Posterior vena cava (tissue), 2 donors: ENCODE results near the gene FAM163B. TPM values are rescaled to one million over a fixed set of nuclear protein-coding genes. Genes with fewer than 3 reads are reported as not detected.
A peak's percentile ranks its signal among the peaks of the same experiment; 100 is the strongest.

Source experiments
- DNase-seq: peaks from one replicate; pipeline ENCODE4 v3.0.0-alpha.2; 2020; ENCODE audit warnings: low spot score
- intact Hi-C, 2 donors: fragments of 100-400 bp; cut with DNase I; formaldehyde crosslinking; loops; one replicate each; pipeline versions ENCODE4 v1.14.1 to v1.14.2; 2022 to 2023
- total RNA-seq, 2 donors: library from RNA; stranded (reverse); fragmentation: NEBNext Ultra II Directional; extraction: Animal tissue kit (Norgen Biotek cat#: 25700); gene quantifications; one replicate each; pipeline ENCODE4 v1.2.1, GENCODE V29; 2021
- donor health status: DM: yes; HTN: yes; CAD: no.
- donor health status: DM: yes; HTN: yes; CAD: no.

The FAM163B gene
- total RNA-seq, 2 donors from 2014 or later = not detected

- intact Hi-C loops = loop anchor here in 1 of 2 donors (10.0 kb wide), 1 partner anchor 185 kb away; no protein-coding TSS in a partner anchor
- no peak for DNase-seq
Observed at GRCh38 chr9:133539991-133540697, 69.0 kb downstream of the FAM163B start.

- no peak for DNase-seq
- intact Hi-C loops = loop anchor here in 1 of 2 donors (10.0 kb wide), 1 partner anchor 186 kb away; no protein-coding TSS in a partner anchor
Observed at GRCh38 chr9:133538851-133539833, 70.0 kb downstream of the FAM163B start.

DNA sequence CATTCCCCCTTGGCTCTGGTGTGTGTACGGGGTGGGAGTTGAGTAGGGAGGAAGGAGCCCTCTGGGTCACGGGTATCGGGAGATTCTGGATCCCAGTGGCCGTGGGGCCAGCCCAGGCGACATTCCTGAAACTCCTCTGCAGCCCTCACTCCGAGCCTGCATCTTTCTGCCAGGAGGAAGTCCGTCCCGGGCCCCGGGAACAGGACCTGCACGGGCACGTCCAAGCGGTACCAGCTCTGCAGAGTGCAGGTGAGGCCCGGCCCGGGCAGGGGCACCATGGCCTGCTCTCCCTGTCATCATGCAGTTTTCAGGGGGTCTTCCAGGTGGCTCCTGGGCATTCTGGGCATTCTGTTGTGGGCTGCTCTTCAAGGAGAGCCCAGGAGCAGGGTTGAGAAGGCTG lies 71.0 kb downstream of the FAM163B start:
- DNase-seq = no peak
- intact Hi-C loops = loop anchor here in 1 of 2 donors (10.0 kb wide), 1 partner anchor 187 kb away; no protein-coding TSS in a partner anchor

DNA sequence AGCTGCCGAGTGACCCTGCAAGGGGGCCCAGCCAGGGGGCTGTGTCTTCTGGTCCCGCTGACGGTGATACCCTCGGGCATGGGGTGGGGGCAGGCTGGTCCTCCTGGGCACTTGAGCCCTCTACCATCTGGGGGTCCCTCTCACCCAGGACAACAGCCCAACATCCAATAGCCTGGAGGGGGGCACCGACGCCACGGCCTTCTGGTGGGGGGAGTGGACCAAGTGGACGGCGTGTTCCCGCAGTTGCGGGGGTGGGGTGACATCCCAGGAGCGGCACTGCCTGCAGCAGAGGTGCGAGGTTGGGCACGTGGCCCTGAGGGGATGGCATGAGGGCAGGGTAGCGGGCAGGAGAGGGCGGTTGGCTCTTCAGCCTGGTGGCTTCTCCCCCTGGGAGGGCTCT lies 71.9 kb downstream of the FAM163B start:
- intact Hi-C loops = loop anchor here in 1 of 2 donors (10.0 kb wide), 1 partner anchor 188 kb away; no protein-coding TSS in a partner anchor

GRCh38 chr9:133536536-133536935 lies 72.7 kb downstream of the FAM163B start:
- intact Hi-C loops = loop anchor here in 1 of 2 donors (10.0 kb wide), 1 partner anchor 188 kb away; no protein-coding TSS in a partner anchor
- no peak for DNase-seq

More for the DNA sequence above, 71.9 kb downstream of the FAM163B start:
- DNase-seq = no peak

DNA sequence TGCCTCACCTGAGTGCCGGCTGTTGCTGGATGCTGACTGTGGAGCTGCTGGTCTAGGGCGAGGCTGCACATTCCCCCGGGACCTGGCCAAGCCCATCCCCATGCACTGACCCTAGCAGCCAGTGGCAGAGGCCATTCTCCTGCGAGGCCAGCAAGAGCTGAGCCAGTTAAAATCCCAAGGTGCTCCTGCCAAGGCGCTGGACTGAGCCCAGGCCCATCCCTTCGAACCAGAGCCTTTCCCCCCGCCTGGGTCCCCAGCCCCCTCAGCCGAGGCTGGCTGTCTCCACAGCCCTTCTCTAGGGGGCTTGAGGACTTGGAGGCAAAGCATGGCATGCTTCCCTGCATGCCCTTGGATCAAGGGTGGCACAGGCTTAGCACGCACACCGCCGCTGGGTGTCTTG lies 73.1 kb downstream of the FAM163B start:
- DNase-seq = no peak
- intact Hi-C loops = loop anchor here in 1 of 2 donors (10.0 kb wide), 1 partner anchor 189 kb away; no protein-coding TSS in a partner anchor

- intact Hi-C loops = loop anchor here in 1 of 2 donors (10.0 kb wide), 1 partner anchor 189 kb away; no protein-coding TSS in a partner anchor
- DNase-seq = no peak
Observed at GRCh38 chr9:133535306-133535877, 73.8 kb downstream of the FAM163B start.

- peak; percentile 89 for DNase-seq
- intact Hi-C loops = loop anchor here in 1 of 2 donors (10.0 kb wide), 1 partner anchor 190 kb away; no protein-coding TSS in a partner anchor
Observed at GRCh38 chr9:133534346-133535291, 74.6 kb downstream of the FAM163B start, which contains the start of gene ADAMTSL2. TSS of gene ADAMTSL2 (plus strand) at chr9:133534704. CDS start at chr9:133536713, 2,009 bp downstream.

GRCh38 chr9:133533857-133534256 lies 75.3 kb downstream of the FAM163B start:
- intact Hi-C loops = loop anchor here (2.0 to 10.0 kb wide), 2 partner anchors 191 to 193 kb away; no protein-coding TSS in a partner anchor
- no peak for DNase-seq

DNA sequence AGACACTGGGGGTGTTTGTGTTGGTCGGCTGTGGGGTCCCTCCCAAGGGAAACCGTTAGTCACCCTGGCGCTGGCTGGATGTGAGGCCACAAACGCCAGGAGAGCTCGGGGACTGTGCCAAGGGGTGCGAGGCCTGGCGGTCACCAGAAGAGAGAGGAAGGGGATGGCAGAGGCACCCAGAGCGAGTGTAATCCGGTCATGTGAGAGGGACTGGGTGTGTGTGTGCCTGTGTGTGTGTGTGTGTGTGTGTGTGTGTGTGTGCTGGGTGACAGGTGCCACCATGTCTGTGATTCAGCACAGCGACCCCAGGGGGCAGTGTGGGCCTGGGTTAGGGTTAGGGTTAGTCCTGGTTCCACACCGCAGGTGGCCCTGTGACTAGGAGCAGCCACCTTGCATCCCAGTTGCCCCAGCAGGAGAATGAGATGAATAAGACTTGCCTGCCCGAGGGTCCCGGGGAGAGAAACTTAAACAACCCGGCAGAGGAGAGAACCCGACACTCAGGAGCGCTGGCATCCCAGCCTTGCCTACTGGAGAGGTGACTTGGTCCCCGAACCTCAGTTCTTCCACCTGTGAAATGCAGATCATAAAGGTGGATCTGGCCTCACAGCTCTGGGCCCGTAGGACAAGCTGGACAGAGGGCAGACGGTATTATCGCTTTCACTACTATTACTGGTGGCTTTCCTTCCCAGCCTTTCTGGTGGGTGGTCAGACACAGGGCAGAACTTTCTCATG lies 76.1 kb downstream of the FAM163B start:
- intact Hi-C loops = loop anchor here (2.0 to 10.0 kb wide), 2 partner anchors 192 to 194 kb away; no protein-coding TSS in a partner anchor
- peak; percentile 92 for DNase-seq

DNA sequence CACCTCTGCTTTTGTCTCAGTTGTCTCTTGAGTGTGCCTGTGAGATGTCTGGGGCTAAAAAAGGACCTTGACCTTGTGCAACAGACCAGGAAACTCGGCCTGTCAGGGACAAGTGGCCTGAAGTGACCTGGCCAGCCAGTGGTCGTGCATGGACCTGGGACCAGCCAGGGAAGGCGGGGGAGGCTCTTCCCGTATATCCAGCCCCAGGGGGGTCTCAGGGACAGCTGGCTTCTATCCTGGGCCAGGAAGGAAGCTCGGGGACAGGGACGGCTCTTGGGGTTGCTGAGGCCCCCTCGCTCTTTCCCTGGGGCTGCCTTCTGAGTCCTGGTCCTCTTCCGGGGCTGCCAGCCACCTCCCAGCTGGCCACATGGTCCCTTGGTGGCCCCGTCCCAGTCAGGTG lies 77.9 kb downstream of the FAM163B start:
- no peak for DNase-seq
- intact Hi-C loops = loop anchor here in 1 of 2 donors (10.0 kb wide), 1 partner anchor 194 kb away; no protein-coding TSS in a partner anchor

DNA sequence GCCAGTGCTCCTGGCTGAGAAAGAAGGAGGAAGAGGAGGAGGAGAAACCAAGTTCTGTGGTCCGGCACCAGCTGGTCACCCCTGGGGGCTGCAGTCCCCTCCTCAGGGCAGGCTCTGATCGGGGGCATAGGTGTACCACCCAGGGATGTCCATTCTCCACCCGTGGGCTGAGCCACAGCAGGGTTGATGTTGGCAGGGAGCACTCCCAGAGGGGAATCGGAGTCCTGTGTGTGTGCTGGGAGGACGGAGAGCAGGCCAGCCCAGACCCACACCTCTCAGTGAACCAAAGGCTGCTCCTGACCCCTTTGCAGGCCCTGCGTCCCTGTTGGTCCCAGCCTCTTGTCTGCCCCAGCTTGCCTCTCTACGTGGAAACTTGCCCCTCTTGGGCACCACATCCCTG lies 79.3 kb downstream of the FAM163B start:
- intact Hi-C loops = loop anchor here in 1 of 2 donors (1.0 to 10.0 kb wide), 2 partner anchors 46 to 195 kb away; no protein-coding TSS in a partner anchor
- DNase-seq = no peak

- no peak for DNase-seq
- intact Hi-C loops = loop anchor here in 1 of 2 donors (1.0 kb wide), 1 partner anchor 47 kb away; no protein-coding TSS in a partner anchor
Observed at GRCh38 chr9:133529457-133529856, 79.7 kb downstream of the FAM163B start.

GRCh38 chr9:133528876-133529241 lies 80.3 kb downstream of the FAM163B start:
- intact Hi-C loops = loop anchor here in 1 of 2 donors (1.0 kb wide), 1 partner anchor 47 kb away; no protein-coding TSS in a partner anchor
- no peak for DNase-seq

DNA sequence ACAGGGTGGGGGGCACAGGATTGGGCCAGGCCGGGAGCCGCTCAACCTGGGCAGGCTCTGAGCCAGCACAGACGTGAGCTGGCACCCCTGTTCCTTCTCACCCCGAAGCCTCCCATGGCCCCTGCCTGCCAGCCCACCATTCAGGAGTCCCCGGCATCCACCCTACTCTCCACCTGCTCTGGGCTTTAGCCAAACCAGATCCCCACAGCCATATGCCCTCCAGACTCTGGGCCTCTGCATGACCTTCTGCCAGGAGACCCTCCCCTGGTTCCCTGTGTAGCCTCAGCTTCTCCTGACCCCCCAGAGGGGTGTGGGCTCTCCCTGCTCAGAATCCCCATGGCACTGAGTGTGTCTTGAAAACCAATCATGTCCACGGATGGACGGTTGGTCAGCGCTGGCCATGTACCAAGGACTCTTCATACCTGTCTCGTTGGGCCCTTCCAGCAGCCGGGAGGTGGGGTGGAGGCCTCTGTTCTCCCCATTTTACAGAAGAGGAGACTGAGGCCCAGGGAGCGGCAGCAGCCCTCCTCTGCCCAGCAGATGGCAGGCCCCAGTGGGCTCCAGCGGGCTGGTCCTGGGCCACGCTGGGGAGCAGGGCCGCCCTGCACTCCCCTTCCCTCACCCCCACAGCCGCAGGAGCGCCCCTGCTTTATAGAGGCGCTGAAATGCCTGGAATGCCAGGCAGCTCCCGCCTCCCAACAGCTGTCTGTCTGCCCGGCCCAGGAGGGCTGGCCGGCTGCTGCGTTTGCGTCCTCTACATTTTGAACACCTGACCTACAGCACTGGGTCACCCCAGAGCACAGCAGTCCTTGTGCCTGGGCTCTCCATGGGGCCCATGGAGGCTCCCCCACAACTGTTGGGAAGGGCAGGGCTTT lies 81.0 kb downstream of the FAM163B start:
- no peak for DNase-seq
- intact Hi-C loops = no loop called here

DNA sequence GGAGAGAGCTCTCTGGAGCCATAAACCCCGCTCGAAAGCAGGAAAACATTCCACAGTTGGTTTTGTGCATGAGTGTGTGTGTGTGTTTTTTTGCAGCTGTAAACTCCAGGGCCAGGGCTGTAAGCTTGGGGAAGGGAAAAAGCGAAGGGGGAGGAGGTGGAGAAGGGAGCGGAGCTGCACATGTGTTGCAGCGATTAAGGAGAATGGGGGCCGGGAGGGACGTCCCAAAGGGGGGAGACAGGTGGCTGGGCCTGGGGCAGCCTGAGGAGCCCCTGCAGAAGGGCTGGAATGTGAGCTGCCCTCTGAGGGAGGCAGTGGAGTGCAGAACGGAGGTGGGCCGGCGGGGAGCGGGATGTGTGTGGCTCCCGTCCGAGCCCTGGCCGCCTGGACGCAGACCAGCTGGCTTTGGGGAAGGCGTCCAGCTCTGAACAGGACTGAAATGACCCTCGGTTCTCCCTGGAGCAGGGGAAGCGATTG lies 81.7 kb downstream of the FAM163B start:
- intact Hi-C loops = no loop called here
- no peak for DNase-seq
